Measurements from ENCODE around the gene TMCC3.
A peak's percentile ranks its signal among the peaks of the same experiment; 100 is the strongest.

The TMCC3 gene

GRCh38 chr12:94563286-94563685 lies 87.1 kb downstream of the TMCC3 start:
- DNase-seq (ENCODE audit: extremely low spot score): no peak
- no peak for TF ChIP-seq CTCF (IDR thresholded peaks at IDR 0.05; ENCODE audit: control extremely low read depth, extremely low read depth, low read depth, missing control alignments)
- POLR2A ChIA-PET: no interaction called here
- CTCF ChIA-PET: interaction anchor here (1.5 to 2.3 kb wide), 3 partner anchors 17 to 312 kb away, joined by 5 to 8 read pairs (median 7); no protein-coding TSS in a partner anchor

GRCh38 chr12:94561943-94562411 lies 88.4 kb downstream of the TMCC3 start:
- POLR2A ChIA-PET: interaction anchor here (0.7 kb wide), 1 partner anchor 356 kb away, joined by 4 read pairs; no protein-coding TSS in a partner anchor
- DNase-seq (ENCODE audit: extremely low spot score): peak; percentile 69
- CTCF ChIA-PET: interaction anchor here (0.6 to 2.3 kb wide), 8 partner anchors 13 to 428 kb away, joined by 3 to 10 read pairs (median 5); no protein-coding TSS in a partner anchor
- no peak for TF ChIP-seq CTCF (IDR thresholded peaks at IDR 0.05; ENCODE audit: control extremely low read depth, extremely low read depth, low read depth, missing control alignments)

- POLR2A ChIA-PET: interaction anchor here (0.5 kb wide), 1 partner anchor 106 kb away, joined by 6 read pairs; no protein-coding TSS in a partner anchor
- DNase-seq (ENCODE audit: extremely low spot score): peak; percentile 72
- no peak for TF ChIP-seq CTCF (IDR thresholded peaks at IDR 0.05; ENCODE audit: control extremely low read depth, extremely low read depth, low read depth, missing control alignments)
- CTCF ChIA-PET: interaction anchor here (0.9 to 1.9 kb wide), 4 partner anchors 10 to 87 kb away, joined by 3 to 10 read pairs (median 4); no protein-coding TSS in a partner anchor
Measured at GRCh38 chr12:94560431-94561221, 89.7 kb downstream of the TMCC3 start.

GRCh38 chr12:94558612-94559011 lies 91.7 kb downstream of the TMCC3 start:
- DNase-seq (ENCODE audit: extremely low spot score): no peak
- ChIA-PET POLR2A (no interaction called here), CTCF (no interaction called here)
- no peak for TF ChIP-seq CTCF (IDR thresholded peaks at IDR 0.05; ENCODE audit: control extremely low read depth, extremely low read depth, low read depth, missing control alignments)

- no peak for DNase-seq (ENCODE audit: extremely low spot score)
- ChIA-PET POLR2A (no interaction called here), CTCF (interaction anchor here (0.7 kb wide), 1 partner anchor 423 kb away, joined by 3 read pairs; no protein-coding TSS in a partner anchor)
- no peak for TF ChIP-seq CTCF (IDR thresholded peaks at IDR 0.05; ENCODE audit: control extremely low read depth, extremely low read depth, low read depth, missing control alignments)
Measured at GRCh38 chr12:94557746-94558295, 92.5 kb downstream of the TMCC3 start.

GRCh38 chr12:94555687-94556086 lies 94.7 kb downstream of the TMCC3 start:
- ChIA-PET POLR2A (no interaction called here), CTCF (no interaction called here)
- no peak for TF ChIP-seq CTCF (IDR thresholded peaks at IDR 0.05; ENCODE audit: control extremely low read depth, extremely low read depth, low read depth, missing control alignments)
- no peak for DNase-seq (ENCODE audit: extremely low spot score)

All from GM10248 (cell line).